ENCODE measurements around the gene MYO15B.

GRCh38 chr17:75629157-75629556 lies 41.6 kb downstream of the MYO15B start:
- TF ChIP-seq CTCF (IDR thresholded peaks at IDR 0.05 in 8 of 11, conservative IDR thresholded peaks at IDR 0.05 in 3 of 11) (no peak), POLR2A (IDR thresholded peaks at IDR 0.05) (no peak), POLR2AphosphoS5 (IDR thresholded peaks at IDR 0.05) (peak in 1 of 3 donors; percentile 38)

All from spleen (tissue), 7 donors.